ENCODE measurements around the gene PSMB5.

Gene PSMB5

DNA sequence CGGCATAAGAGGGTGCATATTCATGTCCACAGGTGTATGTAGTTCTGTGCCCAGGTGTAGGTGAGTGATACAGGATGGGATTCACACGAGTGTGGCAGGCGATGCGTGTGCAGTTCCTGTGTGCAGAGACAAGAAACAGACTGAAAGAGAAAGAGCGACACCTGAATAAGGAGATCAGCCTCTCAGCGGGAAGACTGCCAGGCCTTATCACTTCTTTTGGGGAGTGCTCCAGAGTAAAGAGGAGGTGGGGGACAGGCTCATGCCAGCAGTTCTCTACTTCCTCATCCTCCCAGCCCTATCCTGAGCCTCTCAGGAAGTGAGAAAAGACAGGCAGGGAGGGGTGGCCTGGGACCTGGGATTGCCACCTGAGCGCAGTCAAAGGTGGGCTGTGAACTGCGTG is 10.1 kb upstream of the PSMB5 start:
- H3K36me3 ChIP-seq (ENCODE audit: insufficient read depth, low read length): peaks cover 16% of the 10 kb centered on the region
- H3K27me3 ChIP-seq (ENCODE audit: insufficient read depth, low read length): no peaks in the 10 kb centered on the region
- H3K9me3 ChIP-seq (ENCODE audit: low read length): peaks cover 7% of the 10 kb centered on the region
- no peak overlapping the region for H3K4me3 ChIP-seq (ENCODE audit: low read length)
- H2AFZ ChIP-seq (ENCODE audit: low read depth, low read length): no peak overlapping the region
- no peaks in the 10 kb centered on the region for H3K4me1 ChIP-seq (ENCODE audit: insufficient read depth, low read length)

DNA sequence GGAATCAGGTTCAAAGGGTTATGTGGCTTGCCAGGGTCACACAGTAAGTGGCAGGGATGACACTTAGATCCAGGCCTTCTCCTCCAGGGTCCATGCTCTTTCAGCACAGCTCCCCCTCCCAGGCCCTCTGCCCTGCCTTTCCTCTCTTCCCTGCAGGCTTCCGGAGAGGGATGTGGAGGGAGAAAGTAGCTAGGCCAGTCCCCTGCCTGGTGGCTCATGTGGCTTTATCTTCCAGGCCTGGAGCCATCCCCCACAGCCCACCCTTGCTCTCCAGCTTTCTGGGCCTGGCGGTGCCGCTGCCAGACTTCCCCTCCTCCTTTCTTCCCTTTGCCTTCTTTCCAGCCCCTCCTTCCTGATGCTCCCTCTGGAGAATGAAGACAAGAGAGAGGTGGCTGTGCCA is 9.1 kb upstream of the PSMB5 start:
- Histone ChIP-seq H3K4me1 (ENCODE audit: insufficient read depth, low read length) (no peaks in the 10 kb centered on the region), H3K9me3 (ENCODE audit: low read length) (peaks cover 6% of the 10 kb centered on the region), H2AFZ (ENCODE audit: low read depth, low read length) (no peak overlapping the region)

DNA sequence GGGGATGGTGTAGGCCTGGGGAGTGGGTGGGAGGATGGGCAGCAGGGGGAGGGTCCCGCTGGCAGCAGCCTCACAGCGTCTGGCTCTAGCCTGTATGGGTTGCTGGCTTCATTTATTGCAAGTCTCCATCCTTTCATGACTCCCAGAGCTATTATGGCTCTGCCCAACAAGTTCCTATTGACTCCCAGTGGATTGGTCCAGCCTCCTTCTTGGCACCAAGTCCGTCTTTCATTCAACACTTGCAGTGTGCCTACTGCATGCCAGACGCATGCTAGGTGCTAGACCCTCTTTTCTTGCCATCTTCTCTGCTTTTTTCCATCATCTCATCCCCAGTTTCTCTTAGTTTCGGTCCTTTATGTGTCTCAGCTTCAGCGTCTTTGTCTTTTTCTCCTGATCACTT is 8.4 kb upstream of the PSMB5 start:
- Histone ChIP-seq H2AFZ (ENCODE audit: low read depth, low read length) (no peak overlapping the region), H3K27me3 (ENCODE audit: insufficient read depth, low read length) (no peaks in the 10 kb centered on the region), H3K4me1 (ENCODE audit: insufficient read depth, low read length) (no peaks in the 10 kb centered on the region), H3K9me3 (ENCODE audit: low read length) (no peaks in the 10 kb centered on the region), H3K36me3 (ENCODE audit: insufficient read depth, low read length) (peaks cover 2% of the 10 kb centered on the region), H3K4me3 (ENCODE audit: low read length) (no peak overlapping the region)

More for the DNA sequence above, 9.1 kb upstream of the PSMB5 start:
- H3K27me3 ChIP-seq (ENCODE audit: insufficient read depth, low read length): no peaks in the 10 kb centered on the region
- peaks cover 7% of the 10 kb centered on the region for H3K36me3 ChIP-seq (ENCODE audit: insufficient read depth, low read length)
- no peak overlapping the region for H3K4me3 ChIP-seq (ENCODE audit: low read length)

DNA sequence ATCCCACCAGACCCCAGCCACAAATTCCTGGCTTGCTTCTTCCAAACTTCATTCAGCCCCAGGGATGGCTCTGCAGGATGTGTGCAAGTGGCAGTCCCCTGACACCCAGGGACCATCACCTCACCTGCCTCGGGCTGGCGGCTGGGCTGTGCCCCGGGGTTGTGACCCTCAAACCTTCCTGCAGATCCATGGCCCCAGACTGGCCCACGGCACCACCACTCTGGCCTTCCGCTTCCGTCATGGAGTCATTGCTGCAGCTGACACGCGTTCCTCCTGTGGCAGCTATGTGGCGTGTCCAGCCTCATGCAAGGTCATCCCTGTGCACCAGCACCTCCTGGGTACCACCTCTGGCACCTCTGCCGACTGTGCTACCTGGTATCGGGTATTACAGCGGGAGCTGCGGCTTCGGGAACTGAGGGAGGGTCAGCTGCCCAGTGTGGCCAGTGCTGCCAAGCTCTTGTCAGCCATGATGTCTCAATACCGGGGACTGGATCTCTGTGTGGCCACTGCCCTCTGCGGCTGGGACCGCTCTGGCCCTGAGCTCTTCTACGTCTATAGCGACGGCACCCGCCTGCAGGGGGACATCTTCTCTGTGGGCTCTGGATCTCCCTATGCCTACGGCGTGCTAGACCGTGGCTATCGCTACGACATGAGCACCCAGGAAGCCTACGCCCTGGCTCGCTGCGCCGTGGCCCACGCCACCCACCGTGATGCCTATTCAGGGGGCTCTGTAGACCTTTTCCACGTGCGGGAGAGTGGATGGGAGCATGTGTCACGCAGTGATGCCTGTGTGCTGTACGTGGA is 7.7 kb upstream of the PSMB5 start, which contains the start of gene PSMB11:
Gene PSMB11, plus strand, starts transcription at position 51 of the 804 bp plus-strand sequence. Its CDS starts 14 bp downstream, at position 65.
- no peaks in the 10 kb centered on the region for H3K36me3 ChIP-seq (ENCODE audit: insufficient read depth, low read length)
- no peak within 1 kb of the TSS for H2AFZ ChIP-seq (ENCODE audit: low read depth, low read length)
- no peaks in the 10 kb centered on the region for H3K9me3 ChIP-seq (ENCODE audit: low read length)
- no peaks in the 10 kb centered on the region for H3K4me1 ChIP-seq (ENCODE audit: insufficient read depth, low read length)
- H3K4me3 ChIP-seq (ENCODE audit: low read length): no peak within 1 kb of the TSS
- no peaks in the 10 kb centered on the region for H3K27me3 ChIP-seq (ENCODE audit: insufficient read depth, low read length)

DNA sequence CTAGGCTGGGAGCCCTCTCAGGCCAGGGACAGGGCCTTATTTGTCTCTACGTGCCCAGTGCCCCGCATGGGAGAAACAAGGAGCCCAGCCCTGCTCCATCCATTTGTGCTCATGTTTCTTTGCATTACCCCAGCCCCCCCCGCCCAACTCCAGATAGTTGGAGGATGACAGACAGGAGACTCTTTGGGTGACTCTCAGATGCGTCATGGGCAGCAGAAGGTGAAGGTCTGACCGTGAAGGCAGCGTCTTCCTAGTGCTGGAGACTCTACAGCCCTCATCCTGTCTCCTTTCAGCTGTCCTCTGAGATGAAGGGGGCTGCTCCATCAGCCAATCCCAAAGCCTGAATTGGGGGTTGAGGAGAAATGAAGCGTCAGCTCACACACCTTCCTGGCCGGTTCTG is 7.0 kb upstream of the PSMB5 start:
- H2AFZ ChIP-seq (ENCODE audit: low read depth, low read length): no peak overlapping the region
- no peaks in the 10 kb centered on the region for H3K4me1 ChIP-seq (ENCODE audit: insufficient read depth, low read length)
- no peak overlapping the region for H3K4me3 ChIP-seq (ENCODE audit: low read length)
- H3K36me3 ChIP-seq (ENCODE audit: insufficient read depth, low read length): no peaks in the 10 kb centered on the region
- no peaks in the 10 kb centered on the region for H3K27me3 ChIP-seq (ENCODE audit: insufficient read depth, low read length)
- no peaks in the 10 kb centered on the region for H3K9me3 ChIP-seq (ENCODE audit: low read length)

DNA sequence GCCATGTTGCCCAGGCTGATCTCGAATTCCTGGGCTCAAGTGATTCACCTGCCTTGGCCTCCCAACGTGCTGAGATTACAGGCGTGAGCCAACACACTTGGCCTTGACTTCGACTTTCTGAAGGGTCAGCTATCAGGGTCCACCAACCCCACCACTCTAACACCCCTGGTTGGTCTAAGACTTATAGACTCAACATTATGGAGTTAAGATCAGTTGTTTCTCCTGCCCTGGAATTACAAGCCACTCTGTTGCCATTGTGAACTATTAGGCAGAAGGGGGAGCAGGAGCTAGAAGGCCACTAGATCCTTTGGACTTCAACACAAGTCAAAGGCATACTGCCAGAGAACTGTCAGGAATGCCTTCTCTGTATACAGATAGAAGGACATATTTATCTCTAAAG is 5.4 kb upstream of the PSMB5 start:
- Histone ChIP-seq H3K9me3 (ENCODE audit: low read length) (no peaks in the 10 kb centered on the region), H3K27me3 (ENCODE audit: insufficient read depth, low read length) (no peaks in the 10 kb centered on the region), H3K4me3 (ENCODE audit: low read length) (no peak overlapping the region), H3K36me3 (ENCODE audit: insufficient read depth, low read length) (no peaks in the 10 kb centered on the region), H3K4me1 (ENCODE audit: insufficient read depth, low read length) (peaks cover 6% of the 10 kb centered on the region), H2AFZ (ENCODE audit: low read depth, low read length) (no peak overlapping the region)

DNA sequence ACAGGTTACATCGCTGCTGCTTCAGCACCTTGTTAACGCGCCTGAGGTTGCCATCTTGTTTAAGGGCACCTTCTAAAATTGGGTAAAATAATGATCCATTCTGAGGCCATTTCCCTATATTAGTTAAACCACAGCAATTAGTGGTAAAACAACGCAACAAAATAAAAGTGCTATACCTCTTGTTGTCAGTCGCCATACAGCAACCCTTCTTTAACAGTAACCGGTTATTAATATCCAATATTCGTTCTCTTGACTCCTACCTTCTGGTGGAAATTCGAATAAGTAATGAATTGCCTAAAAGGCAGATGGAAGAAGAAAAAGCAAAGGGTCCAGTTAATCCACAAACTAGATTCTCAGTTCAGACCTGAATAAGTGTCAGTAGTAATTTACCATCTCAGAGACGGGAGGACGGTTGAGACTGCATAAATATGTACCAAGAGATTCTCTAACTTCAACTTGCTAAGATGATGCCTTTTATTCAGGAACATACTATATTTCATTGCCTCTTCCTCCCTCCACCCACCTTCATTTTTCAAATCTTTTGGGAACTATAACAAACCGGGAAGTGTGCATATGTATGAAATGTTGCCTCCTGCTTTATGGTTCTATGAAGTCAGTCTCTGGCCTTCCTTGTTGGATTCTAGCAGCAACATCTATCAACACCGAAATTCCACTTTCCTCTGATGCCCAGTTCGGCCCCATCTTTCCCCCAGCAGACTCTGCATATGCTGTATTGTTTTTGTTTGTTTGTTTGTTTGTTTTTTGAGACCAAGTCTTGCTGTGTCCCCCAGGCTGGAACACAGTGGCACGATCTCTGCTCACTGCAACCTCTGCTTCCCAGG is 824 bp upstream of the PSMB5 start:
- H3K9me3 ChIP-seq (ENCODE audit: low read length): no peaks in the 10 kb centered on the region

DNA sequence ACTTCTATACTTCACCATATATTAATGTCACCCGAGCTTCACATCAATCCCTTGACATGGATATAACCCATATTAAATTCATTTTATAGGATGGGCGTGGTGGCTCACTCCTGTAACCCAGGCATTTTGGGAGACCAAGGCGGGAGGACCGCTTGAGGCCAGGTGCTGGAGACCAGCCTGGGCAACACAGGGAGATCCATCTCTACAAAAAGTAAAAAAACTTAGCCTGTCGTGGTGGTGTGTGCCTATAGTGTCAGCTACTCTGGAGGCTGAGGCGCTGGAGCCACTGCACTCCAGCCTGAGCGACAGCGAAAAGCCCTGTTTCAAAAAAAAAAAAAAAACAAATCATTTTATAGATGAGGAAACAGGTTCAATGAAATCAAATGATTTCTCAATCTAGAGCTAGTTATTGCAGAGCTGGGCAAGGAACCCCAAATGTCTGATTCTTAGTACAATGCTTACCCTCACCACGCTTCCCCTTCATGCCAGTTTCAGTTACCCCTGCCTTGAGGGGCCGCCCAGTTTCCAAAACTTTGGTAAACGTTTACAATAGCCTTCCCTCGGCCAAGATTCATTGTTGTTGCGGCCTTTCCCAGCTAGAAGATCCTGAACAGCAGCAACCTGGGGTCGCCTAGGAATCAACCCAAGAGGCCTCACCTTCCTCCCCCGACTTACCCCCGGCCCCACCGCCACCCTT is 751 bp downstream of the PSMB5 start:
- H3K4me1 ChIP-seq (ENCODE audit: insufficient read depth, low read length): peaks cover 13% of the 10 kb centered on the region
- no peaks in the 10 kb centered on the region for H3K9me3 ChIP-seq (ENCODE audit: low read length)
- peak overlapping the region; percentile 49 for H2AFZ ChIP-seq (ENCODE audit: low read depth, low read length)
- H3K4me3 ChIP-seq (ENCODE audit: low read length): peak overlapping the region; percentile 85
- H3K27me3 ChIP-seq (ENCODE audit: insufficient read depth, low read length): no peaks in the 10 kb centered on the region
- peaks cover 32% of the 10 kb centered on the region for H3K36me3 ChIP-seq (ENCODE audit: insufficient read depth, low read length)

More for the DNA sequence above, 824 bp upstream of the PSMB5 start:
- Histone ChIP-seq H3K36me3 (ENCODE audit: insufficient read depth, low read length) (peaks cover 22% of the 10 kb centered on the region), H3K4me3 (ENCODE audit: low read length) (peak overlapping the region; percentile 85), H3K4me1 (ENCODE audit: insufficient read depth, low read length) (peaks cover 13% of the 10 kb centered on the region), H2AFZ (ENCODE audit: low read depth, low read length) (peak overlapping the region; percentile 49), H3K27me3 (ENCODE audit: insufficient read depth, low read length) (no peaks in the 10 kb centered on the region)

DNA sequence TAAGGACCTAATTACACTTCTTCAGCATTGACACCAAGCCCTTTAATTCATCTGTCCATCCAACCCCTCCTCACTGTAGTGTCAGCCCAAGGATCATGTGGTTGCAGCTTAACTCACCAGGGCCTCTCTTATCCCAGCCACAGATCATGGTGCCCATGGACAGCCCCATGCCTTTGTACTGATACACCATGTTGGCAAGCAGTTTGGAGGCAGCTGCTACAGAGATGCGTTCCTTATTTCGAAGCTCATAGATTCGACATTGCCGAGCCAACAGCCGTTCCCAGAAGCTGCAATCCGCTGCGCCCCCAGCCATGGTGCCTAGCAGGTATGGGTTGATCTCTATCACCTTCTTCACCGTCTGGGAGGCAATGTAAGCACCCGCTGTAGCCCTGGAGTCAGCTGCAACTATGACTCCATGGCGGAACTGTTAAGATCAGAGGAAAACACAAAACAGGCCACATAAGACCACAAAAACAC is 1.4 kb downstream of the PSMB5 start:
- Histone ChIP-seq H2AFZ (ENCODE audit: low read depth, low read length) (no peak overlapping the region), H3K36me3 (ENCODE audit: insufficient read depth, low read length) (peaks cover 38% of the 10 kb centered on the region), H3K4me3 (ENCODE audit: low read length) (peak overlapping the region; percentile 85), H3K4me1 (ENCODE audit: insufficient read depth, low read length) (peaks cover 13% of the 10 kb centered on the region), H3K27me3 (ENCODE audit: insufficient read depth, low read length) (no peaks in the 10 kb centered on the region), H3K9me3 (ENCODE audit: low read length) (no peaks in the 10 kb centered on the region)

DNA sequence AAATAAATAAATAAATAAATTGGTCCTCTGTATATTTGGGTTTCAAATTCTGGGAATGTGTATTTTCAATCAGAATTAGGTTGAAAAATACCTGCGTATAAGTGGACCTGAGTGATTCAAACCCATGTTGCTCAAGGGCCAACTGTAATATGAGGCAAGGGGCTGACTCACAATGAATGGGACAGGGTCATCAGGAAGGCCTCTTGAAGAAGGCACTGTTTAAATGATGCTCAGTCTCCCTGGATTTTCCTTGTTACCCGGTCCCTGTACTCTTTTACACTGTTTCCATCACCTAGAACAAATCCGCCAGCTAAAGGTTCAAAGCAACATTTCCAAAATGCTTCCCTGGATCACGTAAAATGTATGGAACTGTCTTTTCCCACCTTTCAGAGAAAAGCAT is 3.8 kb downstream of the PSMB5 start:
- H3K4me3 ChIP-seq (ENCODE audit: low read length): no peak overlapping the region
- peaks cover 13% of the 10 kb centered on the region for H3K4me1 ChIP-seq (ENCODE audit: insufficient read depth, low read length)
- no peaks in the 10 kb centered on the region for H3K9me3 ChIP-seq (ENCODE audit: low read length)
- no peaks in the 10 kb centered on the region for H3K27me3 ChIP-seq (ENCODE audit: insufficient read depth, low read length)
- no peak overlapping the region for H2AFZ ChIP-seq (ENCODE audit: low read depth, low read length)
- peaks cover 50% of the 10 kb centered on the region for H3K36me3 ChIP-seq (ENCODE audit: insufficient read depth, low read length)

DNA sequence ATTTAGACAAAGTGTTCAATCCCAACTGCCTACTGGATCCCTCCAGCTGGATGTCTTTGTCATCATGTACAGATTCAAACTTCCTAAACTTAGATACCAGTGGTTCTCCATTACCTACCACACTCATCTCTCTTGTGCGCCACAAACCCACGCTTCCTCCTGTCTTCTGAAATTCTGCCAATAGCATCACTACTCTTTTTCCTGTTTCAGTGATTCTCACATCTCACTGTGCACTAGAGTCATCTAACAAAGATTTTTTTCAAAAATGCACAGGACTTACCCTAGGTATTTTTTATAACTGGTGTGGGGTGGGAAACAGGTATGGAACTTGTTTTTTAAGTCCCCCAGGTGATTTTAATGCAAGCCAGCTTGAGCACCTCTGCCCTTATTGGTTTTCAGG is 5.9 kb downstream of the PSMB5 start:
- no peak overlapping the region for H2AFZ ChIP-seq (ENCODE audit: low read depth, low read length)
- no peaks in the 10 kb centered on the region for H3K9me3 ChIP-seq (ENCODE audit: low read length)
- no peak overlapping the region for H3K4me3 ChIP-seq (ENCODE audit: low read length)
- H3K36me3 ChIP-seq (ENCODE audit: insufficient read depth, low read length): peaks cover 57% of the 10 kb centered on the region
- peaks cover 5% of the 10 kb centered on the region for H3K4me1 ChIP-seq (ENCODE audit: insufficient read depth, low read length)
- H3K27me3 ChIP-seq (ENCODE audit: insufficient read depth, low read length): no peaks in the 10 kb centered on the region

DNA sequence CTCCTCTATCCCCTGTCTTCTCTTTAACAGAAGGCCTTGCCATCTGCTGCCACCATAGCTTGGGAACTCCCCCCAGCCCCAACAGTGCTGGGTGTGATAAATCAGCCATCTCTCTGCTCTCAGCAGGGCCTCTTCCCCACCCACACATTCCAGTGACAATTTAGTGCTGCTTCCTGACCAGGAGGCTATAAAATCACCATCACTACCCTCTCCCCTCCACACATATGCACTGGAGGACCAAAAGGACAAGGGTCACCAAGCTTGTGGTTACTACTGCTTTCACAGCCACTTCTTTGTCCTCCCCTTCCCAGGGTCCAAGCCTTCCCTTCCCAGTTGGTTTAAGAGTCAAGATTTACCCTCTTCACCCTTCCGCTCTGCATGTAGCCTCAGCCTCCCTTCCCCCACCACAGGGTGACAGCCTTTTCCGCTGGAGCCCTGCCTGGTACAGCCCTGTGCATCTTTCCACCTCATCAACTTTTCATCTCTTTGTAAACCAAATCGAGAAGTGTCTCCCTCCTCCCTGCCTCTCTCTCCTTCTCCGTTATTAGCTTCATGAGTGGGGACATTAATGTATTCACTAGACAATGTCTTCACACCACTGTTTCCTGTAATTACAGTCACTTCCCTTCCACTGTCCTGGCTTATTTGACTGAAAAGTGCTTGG is 9.4 kb downstream of the PSMB5 start:
- H3K9me3 ChIP-seq (ENCODE audit: low read length): no peaks in the 10 kb centered on the region
- H3K4me1 ChIP-seq (ENCODE audit: insufficient read depth, low read length): no peaks in the 10 kb centered on the region
- no peak overlapping the region for H3K4me3 ChIP-seq (ENCODE audit: low read length)
- H3K27me3 ChIP-seq (ENCODE audit: insufficient read depth, low read length): no peaks in the 10 kb centered on the region
- no peak overlapping the region for H2AFZ ChIP-seq (ENCODE audit: low read depth, low read length)
- H3K36me3 ChIP-seq (ENCODE audit: insufficient read depth, low read length): peaks cover 32% of the 10 kb centered on the region

All from neuron (in vitro differentiated cells).